H9 (cell line): ENCODE results near the gene PLXNB3. TPM values are rescaled to one million over a fixed set of nuclear protein-coding genes. Genes with fewer than 3 reads are reported as not detected.

Experiments used
- DNase-seq: peaks from one replicate; pipeline ENCODE4 v3.0.0-alpha.2; 2017
- H2AFZ ChIP-seq: one replicate; pipeline ENCODE4 v1.6.1; 2013; ENCODE audit warnings: mild to moderate bottlenecking, low read length, control low read depth, moderate library complexity
- H2AK5ac ChIP-seq: 2 replicates; pipeline ENCODE4 v1.6.1; 2013; ENCODE audit warnings: low read length, control low read depth, mixed read lengths; ENCODE audit not compliant: insufficient read length
- H2BK120ac ChIP-seq: one replicate; pipeline ENCODE4 v1.6.1; 2013; ENCODE audit warnings: low read depth, mild to moderate bottlenecking, low read length, control low read depth, inconsistent platforms; ENCODE audit not compliant: poor library complexity, severe bottlenecking
- H2BK12ac ChIP-seq: 2 replicates; pipeline ENCODE4 v1.6.1; 2013; ENCODE audit warnings: low read length, control low read depth, mixed read lengths, low read depth; ENCODE audit not compliant: insufficient read length
- H2BK15ac ChIP-seq: 2 replicates; pipeline ENCODE4 v1.6.1; 2013; ENCODE audit warnings: low read depth, low read length, control low read depth
- H2BK20ac ChIP-seq: one replicate; pipeline ENCODE4 v1.6.1; 2013; ENCODE audit warnings: low read depth, mild to moderate bottlenecking, low read length, control low read depth, inconsistent platforms; ENCODE audit not compliant: poor library complexity, severe bottlenecking
- H2BK5ac ChIP-seq: 2 replicates; pipeline ENCODE4 v1.6.1; 2013; ENCODE audit warnings: low read length, control low read depth, mixed read lengths; ENCODE audit not compliant: insufficient read length
- H3K14ac ChIP-seq: 2 replicates; pipeline ENCODE4 v1.6.1; 2013; ENCODE audit warnings: low read length, control low read depth; ENCODE audit not compliant: insufficient read depth
- H3K18ac ChIP-seq: 2 replicates; pipeline ENCODE4 v1.6.1; 2013; ENCODE audit warnings: low read depth, mild to moderate bottlenecking, mixed read lengths, low read length, control low read depth; ENCODE audit not compliant: insufficient read length
- H3K23ac ChIP-seq: 2 replicates; pipeline ENCODE4 v1.6.1; 2013; ENCODE audit warnings: low read length, control low read depth, mixed read lengths, low read depth; ENCODE audit not compliant: insufficient read length
- H3K23me2 ChIP-seq: 2 replicates; pipeline ENCODE4 v1.6.1; 2013; ENCODE audit warnings: low read depth, mild to moderate bottlenecking, mixed read lengths, low read length, control low read depth; ENCODE audit not compliant: insufficient read length, poor library complexity, severe bottlenecking
- H3K27ac ChIP-seq: 2 replicates; pipeline ENCODE4 v1.5.1; 2013; ENCODE audit warnings: low read length, control low read depth, mixed read lengths, low read depth; ENCODE audit not compliant: insufficient read length
- H3K27me3 ChIP-seq: 2 replicates; pipeline ENCODE4 v1.6.1; 2013; ENCODE audit warnings: low read length, control low read depth, inconsistent platforms; ENCODE audit not compliant: insufficient read depth
- H3K4ac ChIP-seq: 2 replicates; pipeline ENCODE4 v1.6.1; 2013; ENCODE audit warnings: low read depth, mild to moderate bottlenecking, control low read depth, inconsistent platforms, low read length, moderate library complexity
- H3K4me1 ChIP-seq: 2 replicates; pipeline ENCODE4 v1.6.1; 2013; ENCODE audit warnings: low read length, control low read depth, inconsistent platforms; ENCODE audit not compliant: insufficient read depth
- H3K4me2 ChIP-seq: 2 replicates; pipeline ENCODE4 v1.6.1; 2013; ENCODE audit warnings: low read length, control low read depth, mixed read lengths; ENCODE audit not compliant: insufficient read length, insufficient read depth
- H3K56ac ChIP-seq: 2 replicates; pipeline ENCODE4 v1.6.1; 2013; ENCODE audit warnings: low read depth, mild to moderate bottlenecking, mixed read lengths, low read length, control low read depth; ENCODE audit not compliant: insufficient read length
- H3K79me1 ChIP-seq: 2 replicates; pipeline ENCODE4 v1.6.1; 2013; ENCODE audit warnings: low read depth, mild to moderate bottlenecking, moderate library complexity, low read length, control low read depth, inconsistent platforms; ENCODE audit not compliant: insufficient read depth, poor library complexity, severe bottlenecking
- H3K79me2 ChIP-seq: 2 replicates; pipeline ENCODE4 v1.6.1; 2013; ENCODE audit warnings: low read length, control low read depth, inconsistent platforms; ENCODE audit not compliant: insufficient read depth
- H3K9ac ChIP-seq: 2 replicates; pipeline ENCODE4 v1.6.1; 2013; ENCODE audit warnings: low read length, control low read depth, mixed read lengths; ENCODE audit not compliant: insufficient read length; ENCODE audit errors: extremely low read depth
- H3K9me3 ChIP-seq: one replicate; pipeline ENCODE4 v1.6.1; 2013; ENCODE audit warnings: low read depth, low read length, inconsistent platforms; ENCODE audit not compliant: control insufficient read depth
- H3T11ph ChIP-seq: one replicate; pipeline ENCODE4 v1.6.1; 2013; ENCODE audit warnings: mild to moderate bottlenecking, low read length, control low read depth, inconsistent platforms
- H4K20me1 ChIP-seq: one replicate; pipeline ENCODE4 v1.6.1; 2013; ENCODE audit not compliant: control insufficient read depth, insufficient read length, insufficient read depth
- H4K5ac ChIP-seq: 2 replicates; pipeline ENCODE4 v1.6.1; 2013; ENCODE audit warnings: low read depth, mild to moderate bottlenecking, mixed read lengths, low read length, control low read depth; ENCODE audit not compliant: insufficient read length
- H4K8ac ChIP-seq: replicated peaks from 2 replicates; pipeline ENCODE4 v1.6.1; 2013; ENCODE audit warnings: low read length, control low read depth, mixed read lengths, low read depth; ENCODE audit not compliant: insufficient read length
- H4K91ac ChIP-seq: 2 replicates; pipeline ENCODE4 v1.6.1; 2013; ENCODE audit warnings: low read depth, mild to moderate bottlenecking, moderate library complexity, mixed read lengths, low read length, control low read depth; ENCODE audit not compliant: insufficient read length
- H3K27ac Mint-ChIP-seq, 3 experiments: 2 replicates in 2 of 3; 3 replicates in 1 of 3; pipeline ENCODE4 v1.8.0; 2020 to 2021; ENCODE audit warnings: mixed read lengths in 3 of 3, mild to moderate bottlenecking in 1 of 3, moderate library complexity in 1 of 3
- H3K27me3 Mint-ChIP-seq: 2 replicates; pipeline ENCODE4 v1.8.0; 2021; ENCODE audit warnings: low read depth, mild to moderate bottlenecking, moderate library complexity, mixed read lengths
- H3K36me3 Mint-ChIP-seq, 3 experiments: 2 replicates in 2 of 3; 3 replicates in 1 of 3; pipeline ENCODE4 v1.8.0; 2020 to 2021; ENCODE audit warnings: low read depth in 3 of 3, mixed read lengths in 3 of 3; ENCODE audit not compliant: insufficient read depth in 1 of 3
- H3K4me1 Mint-ChIP-seq, 2 experiments: 2 replicates each; pipeline ENCODE4 v1.8.0; 2020; ENCODE audit warnings: mixed read lengths in 2 of 2
- H3K4me3 Mint-ChIP-seq, 2 experiments: 2 replicates in 1 of 2; 3 replicates in 1 of 2; pipeline ENCODE4 v1.8.0; 2020 to 2021; ENCODE audit warnings: mild to moderate bottlenecking in 2 of 2, mixed read lengths in 2 of 2, moderate library complexity in 1 of 2
- H3K9me3 Mint-ChIP-seq, 2 experiments: 2 replicates in 1 of 2; 3 replicates in 1 of 2; pipeline ENCODE4 v1.8.0; 2020; ENCODE audit warnings: mild to moderate bottlenecking in 2 of 2, mixed read lengths in 2 of 2, moderate library complexity in 1 of 2
- WGBS: extraction: QIAGEN DNeasy Blood & Tissue Kit; methylation state at CpG from one replicate; pipeline ENCODE4 v1.1.7; 2013; ENCODE audit warnings: missing lambda C conversion rate, low lambda C conversion rate, mixed read lengths; ENCODE audit not compliant: insufficient read length; ENCODE audit errors: extremely low coverage; 5-methylcytosine and 5-hydroxymethylcytosine counted together
- total RNA-seq: library from RNA; stranded (reverse); gene quantifications from 2 replicates; pipeline ENCODE4 v1.2.1, GENCODE V29; 2021
- TF ChIP-seq, protein P1 (sequence below): fragments of 200-600 bp; sonication (generic); conservative IDR thresholded peaks from 3 replicates; pipeline ENCODE4 v1.8.0; 2021; ENCODE audit warnings: antibody characterized with exemption, mild to moderate bottlenecking

PLXNB3 gene
- total RNA-seq, 1 experiment from 2014 or later, result 1.9 TPM

- no peak overlapping the region for H4K5ac ChIP-seq
Observed at GRCh38 chrX:153782313-153782712, 18.3 kb downstream of the PLXNB3 start.

More at GRCh38 chrX:153782313-153782712, 18.3 kb downstream of the PLXNB3 start:
- Histone ChIP-seq H3K9me3 (peaks cover 8% of the 10 kb centered on the region), H4K91ac (no peak overlapping the region), H2AK5ac (no peak overlapping the region), H4K20me1 (no peaks in the 10 kb centered on the region), H3K14ac (no peak overlapping the region), H3K79me1 (no peaks in the 10 kb centered on the region), H3K79me2 (no peaks in the 10 kb centered on the region), H3K56ac (no peak overlapping the region), H3K4ac (no peak overlapping the region), H3K23me2 (no peaks in the 10 kb centered on the region), H3K4me2 (no peak overlapping the region), H3T11ph (no peak overlapping the region), H3K27ac (no peak overlapping the region), H2BK5ac (no peak overlapping the region), H2BK120ac (no peak overlapping the region), H3K18ac (no peak overlapping the region), H2BK15ac (no peak overlapping the region), H2BK12ac (no peak overlapping the region), H2AFZ (no peak overlapping the region), H2BK20ac (no peak overlapping the region), H3K4me1 (no peaks in the 10 kb centered on the region), H3K27me3 (no peaks in the 10 kb centered on the region), H3K23ac (no peak overlapping the region), H3K9ac (no peak overlapping the region), H4K8ac (no peak overlapping the region)
- TF ChIP-seq, protein P1, sequence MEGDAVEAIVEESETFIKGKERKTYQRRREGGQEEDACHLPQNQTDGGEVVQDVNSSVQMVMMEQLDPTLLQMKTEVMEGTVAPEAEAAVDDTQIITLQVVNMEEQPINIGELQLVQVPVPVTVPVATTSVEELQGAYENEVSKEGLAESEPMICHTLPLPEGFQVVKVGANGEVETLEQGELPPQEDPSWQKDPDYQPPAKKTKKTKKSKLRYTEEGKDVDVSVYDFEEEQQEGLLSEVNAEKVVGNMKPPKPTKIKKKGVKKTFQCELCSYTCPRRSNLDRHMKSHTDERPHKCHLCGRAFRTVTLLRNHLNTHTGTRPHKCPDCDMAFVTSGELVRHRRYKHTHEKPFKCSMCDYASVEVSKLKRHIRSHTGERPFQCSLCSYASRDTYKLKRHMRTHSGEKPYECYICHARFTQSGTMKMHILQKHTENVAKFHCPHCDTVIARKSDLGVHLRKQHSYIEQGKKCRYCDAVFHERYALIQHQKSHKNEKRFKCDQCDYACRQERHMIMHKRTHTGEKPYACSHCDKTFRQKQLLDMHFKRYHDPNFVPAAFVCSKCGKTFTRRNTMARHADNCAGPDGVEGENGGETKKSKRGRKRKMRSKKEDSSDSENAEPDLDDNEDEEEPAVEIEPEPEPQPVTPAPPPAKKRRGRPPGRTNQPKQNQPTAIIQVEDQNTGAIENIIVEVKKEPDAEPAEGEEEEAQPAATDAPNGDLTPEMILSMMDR, result peak; percentile 45
- no peak overlapping the region for H3K27ac Mint-ChIP-seq
- peak; percentile 56 for DNase-seq
- H3K36me3 Mint-ChIP-seq, result peaks cover 12 to 24% (median 13%) of the 10 kb centered on the region in 3 experiments; a peak in 6 of 7 replicates
- H3K27me3 Mint-ChIP-seq, result peaks cover 2% of the 10 kb centered on the region; the same call in 1 of the 2 replicates
- peaks cover 4 to 8% of the 10 kb centered on the region in 2 experiments for H3K4me1 Mint-ChIP-seq
- H3K9me3 Mint-ChIP-seq, result peaks cover 41 to 65% of the 10 kb centered on the region in 2 experiments
- no peak overlapping the region for H3K4me3 Mint-ChIP-seq
- WGBS, result no CpG with 5 or more reads among the region's 11 CpGs
